Testis (tissue), 3 donors: ENCODE data around the gene OR9Q1. TPM values are rescaled to one million over a fixed set of nuclear protein-coding genes. Genes with fewer than 3 reads are reported as not detected.

ENCODE experiments used
- DNase-seq: peaks from one replicate; pipeline ENCODE4 v3.0.0-alpha.2; 2019
- H3K27ac ChIP-seq, 2 donors: fragments of 200-600 bp; sonication (generic); one replicate each; pipeline ENCODE4 v1.5.1; 2019
- H3K27me3 ChIP-seq: fragments of 200-600 bp; sonication (generic); one replicate; pipeline ENCODE4 v1.5.1; 2019
- H3K36me3 ChIP-seq: fragments of 200-600 bp; sonication (generic); one replicate; pipeline ENCODE4 v1.5.1; 2017; ENCODE audit warnings: low read depth; ENCODE audit errors: missing control alignments
- H3K4me1 ChIP-seq: fragments of 200-600 bp; sonication (generic); one replicate; pipeline ENCODE4 v1.5.1; 2019
- H3K4me3 ChIP-seq, 2 donors: fragments of 200-600 bp; sonication (generic); one replicate each; pipeline ENCODE4 v1.5.1; 2017 to 2019
- H3K9me3 ChIP-seq: fragments of 200-600 bp; sonication (generic); one replicate; pipeline ENCODE4 v1.5.1; 2017
- POLR2A ChIP-seq: fragments of 450-650 bp; IDR thresholded peaks from one replicate; pipeline ENCODE4 v1.6.1; 2017; ENCODE audit warnings: antibody characterized with exemption, mild to moderate bottlenecking, moderate library complexity
- WGBS, 2 donors: methylation state at CpG; one replicate each; pipeline ENCODE4 v1.1.5; 2018; 5-methylcytosine and 5-hydroxymethylcytosine counted together
- intact Hi-C: fragments of 100-400 bp; cut with DNase I; formaldehyde crosslinking; loops from one replicate; pipeline ENCODE4 v1.15.1; 2023; ENCODE audit warnings: low total_unique reads
- polyA plus RNA-seq: library from polyadenylated mRNA; stranded (reverse); fragments of 350-450 nt; fragmentation: Illumina TruSeq; extraction: RNeasy Lipid Tissue Mini Kit (QIAGEN cat#74804); gene quantifications from one replicate; pipeline ENCODE4 v1.2.3, GENCODE V29; 2014; ENCODE audit warnings: low read depth, low replicate concordance; ENCODE audit not compliant: insufficient read depth
- total RNA-seq, 2 donors: library from RNA; depleted of rRNA; stranded (reverse); fragments of >200 nt; gene quantifications; one replicate each; pipeline ENCODE4 v1.2.3, GENCODE V29; 2016
- TF ChIP-seq, protein P1 (sequence below), 3 experiments: fragments of 450-650 bp in 2 of 3; fragments of 200-600 bp in 1 of 3; sonication (generic) in 1 of 3; IDR thresholded peaks; one replicate each; pipeline ENCODE4 v1.5.1; 2016 to 2019; ENCODE audit warnings: antibody characterized with exemption in 3 of 3, mild to moderate bottlenecking in 2 of 3, moderate library complexity in 1 of 3

The OR9Q1 gene
- total and polyA plus RNA-seq, 3 donors from 2014 or later: 0.12 to 0.71 (median 0.15) TPM

DNA sequence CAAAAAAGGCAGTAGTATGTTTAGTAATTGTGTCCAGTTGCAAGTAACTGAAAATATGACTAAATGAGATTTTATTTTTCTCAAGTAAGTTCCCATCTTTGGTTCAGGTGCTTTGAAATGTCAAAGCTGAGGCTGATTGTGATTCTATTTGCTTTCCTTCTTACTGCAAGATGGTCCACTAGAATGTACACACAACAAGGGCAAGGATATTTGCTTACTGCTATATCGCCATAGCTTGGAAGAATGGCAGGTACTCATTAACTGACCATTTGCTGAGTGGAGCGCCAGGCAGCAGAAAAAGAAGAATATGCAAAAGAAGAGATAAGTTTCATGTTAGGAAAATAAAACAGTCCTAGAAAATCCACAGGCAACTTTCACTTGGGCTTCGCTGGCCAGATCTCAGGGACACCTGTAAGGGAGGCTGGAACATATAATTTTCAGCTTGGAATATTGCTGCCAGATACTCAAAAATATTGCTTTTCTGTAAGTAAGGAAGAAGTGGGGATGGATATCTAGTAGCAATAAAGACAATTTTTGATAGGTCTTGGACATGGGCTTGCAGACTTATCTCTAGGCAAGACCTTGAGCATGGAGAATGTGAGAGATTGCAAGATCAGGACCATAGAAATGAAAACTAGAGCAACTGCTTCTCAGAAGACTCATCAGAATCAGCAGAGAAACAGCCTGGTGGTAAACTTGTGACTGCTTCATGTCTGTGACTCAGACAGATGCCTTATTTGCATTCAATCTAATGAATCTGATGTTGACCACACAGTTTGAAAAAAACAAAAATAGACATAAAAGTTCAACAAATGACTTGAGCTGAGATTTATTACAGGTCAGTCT is 44.8 kb upstream of the OR9Q1 start:
- intact Hi-C loops: no loop called here
- WGBS, 2 donors: 84 to 92% methylated on average over 3 of the region's 3 CpGs
- Histone ChIP-seq H3K36me3 (no peaks in the 10 kb centered on the region), H3K4me3 (no peak overlapping the region), H3K27me3 (no peaks in the 10 kb centered on the region), H3K27ac (no peak overlapping the region), H3K9me3 (no peaks in the 10 kb centered on the region), H3K4me1 (no peaks in the 10 kb centered on the region)
- no peak for DNase-seq
- TF ChIP-seq, protein P1, sequence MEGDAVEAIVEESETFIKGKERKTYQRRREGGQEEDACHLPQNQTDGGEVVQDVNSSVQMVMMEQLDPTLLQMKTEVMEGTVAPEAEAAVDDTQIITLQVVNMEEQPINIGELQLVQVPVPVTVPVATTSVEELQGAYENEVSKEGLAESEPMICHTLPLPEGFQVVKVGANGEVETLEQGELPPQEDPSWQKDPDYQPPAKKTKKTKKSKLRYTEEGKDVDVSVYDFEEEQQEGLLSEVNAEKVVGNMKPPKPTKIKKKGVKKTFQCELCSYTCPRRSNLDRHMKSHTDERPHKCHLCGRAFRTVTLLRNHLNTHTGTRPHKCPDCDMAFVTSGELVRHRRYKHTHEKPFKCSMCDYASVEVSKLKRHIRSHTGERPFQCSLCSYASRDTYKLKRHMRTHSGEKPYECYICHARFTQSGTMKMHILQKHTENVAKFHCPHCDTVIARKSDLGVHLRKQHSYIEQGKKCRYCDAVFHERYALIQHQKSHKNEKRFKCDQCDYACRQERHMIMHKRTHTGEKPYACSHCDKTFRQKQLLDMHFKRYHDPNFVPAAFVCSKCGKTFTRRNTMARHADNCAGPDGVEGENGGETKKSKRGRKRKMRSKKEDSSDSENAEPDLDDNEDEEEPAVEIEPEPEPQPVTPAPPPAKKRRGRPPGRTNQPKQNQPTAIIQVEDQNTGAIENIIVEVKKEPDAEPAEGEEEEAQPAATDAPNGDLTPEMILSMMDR (IDR thresholded peaks at IDR 0.05): no peak
- no peak for TF ChIP-seq POLR2A

GRCh38 chr11:57979532-57980079 is 44.1 kb upstream of the OR9Q1 start:
- intact Hi-C loops: no loop called here
- Histone ChIP-seq H3K36me3 (no peaks in the 10 kb centered on the region), H3K27ac (no peak overlapping the region), H3K4me3 (no peak overlapping the region), H3K27me3 (no peaks in the 10 kb centered on the region), H3K9me3 (no peaks in the 10 kb centered on the region), H3K4me1 (no peaks in the 10 kb centered on the region)
- TF ChIP-seq, protein P1 (IDR thresholded peaks at IDR 0.05): no peak
- TF ChIP-seq POLR2A: no peak
- 72 to 90% methylated on average over 1 of the region's 1 CpG for WGBS, 2 donors
- no peak for DNase-seq

DNA sequence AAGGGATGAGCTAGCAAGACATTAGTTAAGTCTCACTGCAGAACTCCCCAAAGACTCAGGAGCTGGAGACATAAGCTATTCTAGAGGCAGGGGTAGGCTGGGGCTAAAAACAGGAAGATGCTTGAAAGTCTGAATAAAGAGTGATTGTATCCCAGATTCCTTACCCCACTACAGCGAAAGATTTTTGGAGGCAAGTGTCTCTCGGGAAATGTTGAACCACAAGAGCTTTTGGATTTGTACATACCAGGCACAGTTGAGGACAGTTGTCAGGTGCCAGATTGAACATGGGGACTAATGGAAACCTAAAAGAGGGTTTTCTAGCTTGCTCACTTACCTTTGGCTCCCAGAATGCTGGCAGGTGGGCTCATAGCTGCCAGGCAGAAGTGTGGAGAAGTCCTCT is 43.5 kb upstream of the OR9Q1 start:
- H3K36me3 ChIP-seq: no peaks in the 10 kb centered on the region
- DNase-seq: no peak
- 88 to 94% methylated on average over 2 of the region's 2 CpGs for WGBS, 2 donors
- intact Hi-C loops: no loop called here
- no peaks in the 10 kb centered on the region for H3K9me3 ChIP-seq
- H3K27me3 ChIP-seq: no peaks in the 10 kb centered on the region
- no peak overlapping the region for H3K27ac ChIP-seq
- no peaks in the 10 kb centered on the region for H3K4me1 ChIP-seq
- no peak overlapping the region for H3K4me3 ChIP-seq
- TF ChIP-seq, protein P1 (IDR thresholded peaks at IDR 0.05): no peak
- TF ChIP-seq POLR2A: no peak

- Histone ChIP-seq H3K27ac (no peak overlapping the region), H3K36me3 (no peaks in the 10 kb centered on the region), H3K27me3 (no peaks in the 10 kb centered on the region), H3K4me3 (no peak overlapping the region), H3K9me3 (no peaks in the 10 kb centered on the region), H3K4me1 (no peaks in the 10 kb centered on the region)
- 93% methylated on average over 3 of the region's 3 CpGs for WGBS, 2 donors
- intact Hi-C loops: no loop called here
- no peak for DNase-seq
- TF ChIP-seq POLR2A: no peak
- TF ChIP-seq, protein P1 (IDR thresholded peaks at IDR 0.05): no peak
These were observed 42.1 kb upstream of the OR9Q1 start for GRCh38 chr11:57981536-57981935.
